IPS-NIHi7 (cell line): ENCODE measurements around the gene MYL2.

ENCODE experiments used
- DNase-seq: peaks from one replicate; pipeline ENCODE4 v3.0.0; 2012; ENCODE audit warnings: mixed read lengths; ENCODE audit errors: extremely low spot score

The MYL2 gene

GRCh38 chr12:110930348-110931314 is 10.3 kb upstream of the MYL2 start:
- no peak for DNase-seq

DNA sequence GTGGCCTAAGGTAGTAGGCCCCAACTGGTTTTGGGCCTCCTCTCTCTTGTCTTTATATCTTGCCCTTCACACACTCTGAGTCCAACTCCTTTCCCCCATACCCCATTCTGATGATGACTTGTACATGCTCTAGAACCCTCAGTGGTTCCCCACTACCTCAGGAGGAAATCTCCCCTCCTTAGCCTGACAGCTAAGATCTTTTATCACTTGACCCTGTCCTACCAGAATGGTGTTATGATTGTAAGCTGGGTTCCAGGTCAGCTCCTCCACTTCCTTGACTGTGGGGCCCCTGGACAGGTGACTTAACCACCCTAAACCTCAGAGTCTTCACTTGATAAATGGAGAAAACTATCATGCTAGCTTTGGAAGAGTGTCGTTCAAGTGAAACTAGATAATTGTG is 9.4 kb upstream of the MYL2 start:
- no peak for DNase-seq

DNA sequence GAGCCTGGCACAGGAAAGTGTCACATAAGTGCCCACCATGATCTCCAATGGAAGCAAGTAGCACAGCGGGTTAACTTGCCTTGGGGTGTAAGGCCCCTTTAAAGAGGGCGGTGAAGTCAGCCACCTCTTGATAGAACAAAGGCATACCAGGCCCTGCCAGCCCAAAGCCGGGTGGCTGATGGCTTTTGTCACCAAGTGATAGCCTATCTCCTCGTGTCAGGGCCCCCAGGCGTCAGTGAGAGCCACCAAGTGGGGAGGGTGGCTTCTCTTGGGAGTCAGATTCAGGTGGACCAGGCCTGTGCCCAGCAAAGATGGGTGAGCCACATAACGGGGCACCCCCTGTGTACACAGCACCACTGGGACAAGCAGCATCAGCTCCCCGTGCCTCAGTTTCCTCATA is 8.3 kb upstream of the MYL2 start:
- DNase-seq: no peak

DNA sequence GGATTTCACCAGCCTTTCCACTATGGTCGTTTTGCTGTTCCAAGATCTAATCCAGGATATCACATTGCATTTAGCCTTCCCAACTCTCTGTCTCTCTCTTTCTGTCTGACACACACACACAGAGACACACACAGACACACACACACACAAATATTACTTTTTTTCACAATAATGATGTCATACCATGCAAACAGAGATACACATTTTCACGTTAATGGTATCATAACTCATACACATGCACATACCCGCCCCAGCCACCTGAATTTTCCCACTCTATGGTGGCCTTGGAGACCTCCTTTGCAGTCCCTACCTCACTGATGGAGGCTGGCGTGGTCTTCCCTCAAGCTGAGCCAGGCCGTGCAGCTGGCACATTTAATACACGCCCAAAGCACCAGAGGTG is 7.2 kb upstream of the MYL2 start:
- no peak for DNase-seq

DNA sequence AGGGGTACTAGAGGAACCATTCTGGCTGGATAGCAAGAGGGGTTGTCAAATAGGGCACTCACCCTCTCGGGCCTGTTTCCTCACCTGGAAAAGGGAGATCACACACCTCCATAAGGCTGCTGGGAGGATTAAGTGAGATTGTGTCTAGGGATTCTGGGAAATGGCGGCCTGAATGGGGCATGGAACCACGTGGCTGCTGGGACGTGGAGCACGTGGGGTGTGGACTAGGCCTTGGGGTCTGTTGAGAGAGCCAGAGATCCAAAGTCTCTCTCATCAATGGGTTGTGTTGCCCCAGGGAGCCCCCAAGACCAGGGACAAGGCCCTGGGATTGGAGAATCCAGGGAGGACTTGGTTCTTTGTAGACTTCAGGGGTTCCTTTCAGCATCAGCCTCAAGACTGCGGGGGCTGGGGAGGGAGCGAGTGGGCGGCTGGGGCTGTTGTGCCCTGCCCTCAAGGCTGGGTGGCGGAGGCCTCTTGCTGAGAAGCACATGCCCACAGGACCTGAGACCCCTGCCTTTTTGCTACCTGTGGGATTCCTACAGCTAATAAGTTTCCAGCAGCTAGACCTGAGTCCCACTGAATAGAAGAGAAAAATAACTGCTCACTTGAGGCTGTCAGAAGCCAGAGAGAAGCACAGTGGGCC is 3.4 kb upstream of the MYL2 start:
- no peak for DNase-seq

GRCh38 chr12:110923192-110923591 is 2.8 kb upstream of the MYL2 start:
- DNase-seq: no peak

- DNase-seq: no peak
Observed at GRCh38 chr12:110922652-110923051, 2.3 kb upstream of the MYL2 start.

- no peak for DNase-seq
Observed at GRCh38 chr12:110921262-110921661, 883 bp upstream of the MYL2 start.

GRCh38 chr12:110919720-110920119 is 659 bp downstream of the MYL2 start:
- DNase-seq: no peak

GRCh38 chr12:110917961-110918360 is 2.4 kb downstream of the MYL2 start:
- no peak for DNase-seq

DNA sequence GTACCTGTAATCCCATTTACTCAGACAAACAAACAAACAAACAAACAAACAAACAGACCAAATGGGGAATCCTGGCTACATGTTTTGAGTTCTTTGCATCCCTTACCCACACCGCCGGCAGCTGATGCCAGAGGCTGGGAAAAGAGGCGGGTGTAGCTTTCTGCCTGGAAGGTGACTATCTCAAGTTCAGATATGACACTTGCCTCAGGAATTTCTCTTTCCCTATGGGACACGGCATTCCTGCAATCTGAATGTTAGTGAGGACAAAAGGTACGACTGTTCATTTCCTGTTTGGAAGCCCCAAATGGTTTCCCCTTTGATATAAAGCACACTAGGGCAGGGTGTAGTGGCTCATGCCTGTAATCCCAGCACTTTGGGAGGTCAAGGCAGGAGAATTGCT is 2.9 kb downstream of the MYL2 start:
- no peak for DNase-seq

DNA sequence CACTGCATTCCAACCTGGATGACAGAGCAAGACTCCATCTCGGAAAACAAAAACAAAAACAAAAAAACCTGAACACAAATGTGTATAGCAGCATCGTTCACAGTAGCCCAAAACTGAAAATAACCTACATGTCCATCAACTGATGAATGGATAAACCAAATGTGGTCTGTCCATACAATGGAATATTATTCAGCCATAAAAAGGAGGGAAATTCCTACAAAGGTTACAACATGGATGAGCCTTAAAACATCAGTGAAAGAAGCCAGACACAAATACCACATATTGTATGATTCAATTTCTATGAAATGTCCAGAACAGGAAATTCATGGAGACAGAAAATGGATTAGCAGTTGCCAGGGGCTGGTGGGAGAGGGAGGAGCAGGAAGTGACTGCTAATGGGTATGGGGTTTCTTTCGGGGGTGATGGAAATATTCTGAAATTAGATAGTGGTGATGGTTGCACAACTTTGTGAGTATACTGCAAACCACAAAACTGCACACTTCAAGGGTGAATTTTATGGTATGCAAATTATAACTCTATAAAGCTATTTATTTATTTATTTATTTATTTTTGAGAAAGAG is 4.0 kb downstream of the MYL2 start:
- DNase-seq: no peak

DNA sequence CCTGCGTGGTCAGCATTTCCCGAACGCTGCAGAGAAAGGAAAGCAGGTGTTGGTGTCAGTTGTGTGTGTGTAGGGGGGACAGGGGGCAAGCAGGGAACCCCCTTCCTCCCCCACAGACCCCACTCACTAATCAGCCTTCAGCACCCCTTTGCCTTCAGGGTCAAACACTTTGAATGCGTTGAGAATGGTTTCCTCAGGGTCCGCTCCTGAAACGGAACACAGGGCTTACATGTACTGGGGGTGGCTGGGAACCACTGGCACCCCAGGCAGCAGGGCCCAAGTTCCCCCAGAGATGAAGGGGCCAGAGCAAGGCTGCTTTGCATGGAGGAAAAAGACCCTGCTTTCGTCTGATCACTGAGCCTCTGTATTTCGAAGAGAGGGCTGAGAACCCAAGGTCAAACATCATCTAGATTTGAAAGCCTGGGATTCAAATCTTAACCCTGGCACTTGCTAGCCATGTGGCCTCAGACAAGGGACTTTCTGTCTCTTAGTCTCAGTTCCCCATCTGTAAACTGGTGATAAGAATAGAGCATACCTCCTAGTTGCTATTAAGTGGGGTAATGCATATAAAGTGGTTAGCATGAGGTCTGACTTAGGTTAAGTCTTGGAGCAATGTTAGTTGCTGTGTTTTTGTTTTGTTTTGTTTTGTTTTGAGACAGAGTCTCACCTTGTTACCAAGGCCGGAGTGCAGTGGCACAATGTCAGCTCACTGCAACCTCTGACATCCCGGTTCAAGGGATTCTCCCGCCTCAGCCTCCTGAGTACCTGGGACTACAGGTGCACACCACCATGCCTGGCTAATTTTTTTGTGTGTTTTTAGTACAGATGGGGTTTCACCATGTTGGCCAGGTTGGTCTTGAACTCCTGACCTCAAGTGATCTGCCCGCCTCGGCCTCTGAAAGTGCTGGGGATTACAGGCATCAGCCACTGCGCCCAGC is 7.0 kb downstream of the MYL2 start:
- DNase-seq: no peak

DNA sequence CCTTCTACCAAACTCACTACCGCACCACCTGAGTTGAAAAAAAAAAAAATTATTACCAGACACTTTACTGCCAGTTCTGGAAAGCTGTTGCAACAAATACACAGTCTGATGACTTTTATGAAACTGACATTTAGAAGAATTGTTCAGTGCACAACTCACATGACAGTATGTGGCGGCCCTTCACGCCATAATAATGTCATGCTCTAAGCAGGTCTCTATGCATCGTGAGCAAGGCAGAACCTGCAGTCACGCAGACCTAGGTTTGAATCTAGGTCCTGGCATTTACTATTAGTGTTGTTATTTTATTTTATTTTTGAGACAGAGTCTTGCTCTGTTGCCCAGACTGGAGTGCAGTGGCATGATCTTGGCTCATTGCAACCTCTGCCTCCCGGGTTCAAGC is 8.1 kb downstream of the MYL2 start:
- DNase-seq: no peak

- DNase-seq: no peak
Observed at GRCh38 chr12:110908377-110909152, 11.8 kb downstream of the MYL2 start.

DNA sequence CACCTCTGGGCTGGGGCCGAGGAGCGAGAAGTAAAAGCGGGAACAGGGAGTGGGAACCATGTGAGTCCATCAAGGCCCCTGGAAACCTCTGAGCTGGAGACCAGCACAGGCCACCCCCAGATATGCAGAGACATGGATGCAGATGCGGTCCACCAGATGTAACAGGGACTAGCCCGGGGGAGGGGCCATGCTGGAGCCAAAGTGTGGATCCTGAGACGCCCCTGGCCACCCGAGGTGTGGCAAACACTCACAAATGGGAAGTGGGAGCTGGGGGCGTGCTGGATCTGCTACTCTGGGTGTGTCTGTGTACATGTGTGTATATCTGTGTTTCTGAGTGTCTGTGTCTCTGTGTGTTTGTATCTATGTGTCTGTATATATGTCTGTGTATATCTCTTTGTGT is 12.8 kb downstream of the MYL2 start:
- DNase-seq: no peak

GRCh38 chr12:110906985-110907384 is 13.4 kb downstream of the MYL2 start:
- DNase-seq: no peak

DNA sequence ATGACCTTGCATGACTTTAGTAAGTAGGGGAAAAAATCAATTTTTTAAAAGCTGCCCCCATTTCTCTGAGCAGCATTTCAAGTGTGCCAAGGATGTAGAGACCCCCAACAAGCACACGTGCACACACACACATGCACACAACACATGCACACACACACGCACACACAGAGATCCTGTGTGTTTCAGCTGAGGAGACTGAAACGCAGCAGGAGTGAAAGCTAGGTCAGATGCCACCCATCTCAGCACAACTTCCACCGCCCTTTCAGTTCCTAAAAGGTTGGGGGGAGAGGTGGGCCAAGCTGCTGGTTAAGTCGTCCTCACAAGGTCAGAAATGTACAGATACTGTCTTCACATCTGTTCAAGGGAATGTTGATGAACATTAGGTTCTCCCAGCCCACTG is 13.9 kb downstream of the MYL2 start:
- DNase-seq: no peak

DNA sequence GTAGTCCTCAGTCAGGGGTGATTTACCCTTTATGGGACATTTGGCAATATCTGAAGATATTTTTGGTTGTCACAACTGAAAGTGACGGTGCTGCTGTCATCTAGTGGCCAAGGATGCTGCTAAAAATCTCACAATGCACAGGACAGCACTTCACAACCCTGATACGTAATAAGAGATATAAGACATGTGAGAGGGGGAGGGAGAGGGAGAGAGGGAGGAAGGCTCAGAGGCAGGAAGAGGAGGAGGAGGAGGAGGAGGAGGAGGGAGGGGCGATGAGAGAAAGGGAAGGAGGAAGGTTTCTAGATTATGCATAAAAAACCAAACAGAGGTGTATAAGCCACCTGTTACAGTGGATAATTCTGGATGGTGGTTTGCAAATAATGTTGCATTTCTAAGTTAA is 14.3 kb downstream of the MYL2 start:
- no peak for DNase-seq

GRCh38 chr12:110903511-110903910 is 16.9 kb downstream of the MYL2 start:
- DNase-seq: no peak

GRCh38 chr12:110901401-110901800 is 19.0 kb downstream of the MYL2 start:
- no peak for DNase-seq
